ENCODE measurements around the gene REEP6. TPM values are rescaled to one million over a fixed set of nuclear protein-coding genes. Genes with fewer than 3 reads are reported as not detected.

The REEP6 gene
- 6.8 and 9.1 TPM in 2 replicates for polyA plus RNA-seq (2012; rRNA removed)
- polyA plus RNA-seq (2012; cell fraction: cytosol; rRNA removed) = 4.0 and 5.0 TPM in 2 replicates
- polyA plus RNA-seq (2012; cell fraction: nucleus; rRNA removed) = 5.8 and 6.7 TPM in 2 replicates

- CTCF ChIA-PET = interaction anchor here (0.5 to 3.7 kb wide), 7 partner anchors 12 to 248 kb away, joined by 3 to 23 read pairs (median 3); partner anchors contain the start of gene PLK5
- Histone ChIP-seq H3K36me3 (replicated peaks in 1 of 2; ENCODE audit: control insufficient read depth in 1 of 2, insufficient read depth in 2 of 2, low read length in 1 of 2) (no peaks in the 10 kb centered on the region), H3K79me2 (ENCODE audit: insufficient read depth) (no peaks in the 10 kb centered on the region), H3K9ac (peak within 1 kb of the TSS; percentile 70), H3K4me1 (ENCODE audit: control insufficient read depth in 1 of 2, insufficient read depth in 2 of 2, low read depth in 1 of 2, low read length in 1 of 2) (peaks cover 5 to 18% of the 10 kb centered on the region in 2 experiments; a peak in 2 of 4 replicates), H4K20me1 (ENCODE audit: insufficient read depth) (no peaks in the 10 kb centered on the region), H3K4me2 (peak within 1 kb of the TSS; percentile 93), H3K9me2 (no peaks in the 10 kb centered on the region), H3K4me3 (ENCODE audit: low read depth in 2 of 2, low read length in 1 of 2) (peak within 1 kb of the TSS; percentile 66 to 69), H3K27me3 (ENCODE audit: insufficient read depth) (no peaks in the 10 kb centered on the region), H3K9me3 (no peaks in the 10 kb centered on the region), H2AFZ (ENCODE audit: low read depth) (peak within 1 kb of the TSS; percentile 99), H3F3A (replicated peaks; ENCODE audit: insufficient read depth) (no peaks in the 10 kb centered on the region), H3K27ac (ENCODE audit: low read depth in 2 of 2, low read length in 1 of 2) (peak within 1 kb of the TSS; percentile 61 to 91; a peak in 3 of 4 replicates)
- 2% methylated on average over 13 of the region's 73 CpGs for WGBS (ENCODE audit: low lambda C conversion rate)
- no peak for TF ChIP-seq JUND (IDR thresholded peaks at IDR 0.05)
- TF ChIP-seq GABPA (IDR thresholded peaks at IDR 0.05; ENCODE audit: low read depth) = no peak
- TF ChIP-seq TEAD4 (IDR thresholded peaks at IDR 0.05; ENCODE audit: borderline replicate concordance, insufficient read depth) = no peak
- TF ChIP-seq, protein P1, sequence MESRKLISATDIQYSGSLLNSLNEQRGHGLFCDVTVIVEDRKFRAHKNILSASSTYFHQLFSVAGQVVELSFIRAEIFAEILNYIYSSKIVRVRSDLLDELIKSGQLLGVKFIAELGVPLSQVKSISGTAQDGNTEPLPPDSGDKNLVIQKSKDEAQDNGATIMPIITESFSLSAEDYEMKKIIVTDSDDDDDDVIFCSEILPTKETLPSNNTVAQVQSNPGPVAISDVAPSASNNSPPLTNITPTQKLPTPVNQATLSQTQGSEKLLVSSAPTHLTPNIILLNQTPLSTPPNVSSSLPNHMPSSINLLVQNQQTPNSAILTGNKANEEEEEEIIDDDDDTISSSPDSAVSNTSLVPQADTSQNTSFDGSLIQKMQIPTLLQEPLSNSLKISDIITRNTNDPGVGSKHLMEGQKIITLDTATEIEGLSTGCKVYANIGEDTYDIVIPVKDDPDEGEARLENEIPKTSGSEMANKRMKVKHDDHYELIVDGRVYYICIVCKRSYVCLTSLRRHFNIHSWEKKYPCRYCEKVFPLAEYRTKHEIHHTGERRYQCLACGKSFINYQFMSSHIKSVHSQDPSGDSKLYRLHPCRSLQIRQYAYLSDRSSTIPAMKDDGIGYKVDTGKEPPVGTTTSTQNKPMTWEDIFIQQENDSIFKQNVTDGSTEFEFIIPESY (IDR thresholded peaks at IDR 0.05; ENCODE audit: borderline replicate concordance, low read depth) = no peak
- TF ChIP-seq MXI1 (IDR thresholded peaks at IDR 0.05; ENCODE audit: low read depth, low read length) = peak; percentile 34; the same call in 1 of the 2 replicates
- TF ChIP-seq POLR2AphosphoS5 (IDR thresholded peaks at IDR 0.05; ENCODE audit: low read depth, low read length) = peak; percentile 52
- TF ChIP-seq NRF1 (IDR thresholded peaks at IDR 0.05; ENCODE audit: low read depth, low read length) = peak; percentile 55
- TF ChIP-seq FOXM1 (IDR thresholded peaks at IDR 0.05; ENCODE audit: low read depth) = no peak
- peak; percentile 83; the same call in 1 of the 2 replicates for TF ChIP-seq MAX (IDR thresholded peaks at IDR 0.05; ENCODE audit: low read depth)
- no peak for TF ChIP-seq CHD2 (IDR thresholded peaks at IDR 0.05; ENCODE audit: low read length, partially characterized antibody)
- DNase-seq = peak; percentile 48
- POLR2A ChIA-PET = interaction anchor here (0.9 to 1.4 kb wide), 2 partner anchors 20 to 35 kb away, joined by 3 to 5 read pairs; no protein-coding TSS in a partner anchor
Measured at GRCh38 chr19:1491114-1491848, at the start of gene REEP6. Gene REEP6, plus strand, starts transcription at chr19:1491181. Its CDS starts 89 bp downstream, at chr19:1491270.

GRCh38 chr19:1441677-1442438, 49.1 kb upstream of the REEP6 start:
- no peak overlapping the region for H3K9ac ChIP-seq
- TF ChIP-seq FOSL2 (IDR thresholded peaks at IDR 0.05; ENCODE audit: borderline replicate concordance, low read depth) (no peak), FOXJ3 (CRISPR knock-in tag; IDR thresholded peaks at IDR 0.05) (no peak), IRF3 (IDR thresholded peaks at IDR 0.05; ENCODE audit: low read depth, low read length) (no peak), USF1 (IDR thresholded peaks at IDR 0.05; ENCODE audit: borderline replicate concordance, low read depth) (no peak), CHD2 (IDR thresholded peaks at IDR 0.05; ENCODE audit: low read length, partially characterized antibody) (no peak), TAF1 (IDR thresholded peaks at IDR 0.05; ENCODE audit: borderline replicate concordance, low read depth, low read length) (no peak), SMC3 (IDR thresholded peaks at IDR 0.05; ENCODE audit: low read depth, low read length) (no peak), RXRA (IDR thresholded peaks at IDR 0.05; ENCODE audit: borderline replicate concordance, low read depth) (no peak), JUND (IDR thresholded peaks at IDR 0.05) (no peak), NRF1 (IDR thresholded peaks at IDR 0.05; ENCODE audit: low read depth, low read length) (no peak), TEAD4 (IDR thresholded peaks at IDR 0.05; ENCODE audit: borderline replicate concordance, insufficient read depth) (no peak), RFX5 (IDR thresholded peaks at IDR 0.05; ENCODE audit: low read length) (no peak)
- H3K4me3 ChIP-seq (ENCODE audit: low read depth in 2 of 2, low read length in 1 of 2) = no peak overlapping the region
- H3K9me3 ChIP-seq = no peaks in the 10 kb centered on the region
- 94% methylated on average over 17 of the region's 25 CpGs for WGBS (ENCODE audit: low lambda C conversion rate)
- peaks cover 27 to 36% of the 10 kb centered on the region in 2 experiments for H3K36me3 ChIP-seq (replicated peaks in 1 of 2; ENCODE audit: control insufficient read depth in 1 of 2, insufficient read depth in 2 of 2, low read length in 1 of 2)
- H3K4me1 ChIP-seq (ENCODE audit: control insufficient read depth in 1 of 2, insufficient read depth in 2 of 2, low read depth in 1 of 2, low read length in 1 of 2) = peaks cover 7 to 20% of the 10 kb centered on the region in 2 experiments; a peak in 3 of 4 replicates
- no peaks in the 10 kb centered on the region for H3K9me2 ChIP-seq
- no peak overlapping the region for H2AFZ ChIP-seq (ENCODE audit: low read depth)
- DNase-seq = no peak
- H3K79me2 ChIP-seq (ENCODE audit: insufficient read depth) = peaks cover 40% of the 10 kb centered on the region
- H3K27me3 ChIP-seq (ENCODE audit: insufficient read depth) = no peaks in the 10 kb centered on the region
- no peak overlapping the region for H3K4me2 ChIP-seq
- H3K27ac ChIP-seq (ENCODE audit: low read depth in 2 of 2, low read length in 1 of 2) = no peak overlapping the region; a peak in 1 of 4 replicates
- ChIA-PET CTCF (interaction anchor here (1.2 to 1.5 kb wide), 5 partner anchors 14 to 198 kb away, joined by 3 to 5 read pairs (median 4); no protein-coding TSS in a partner anchor), POLR2A (interaction anchor here (0.6 kb wide), 1 partner anchor 20 kb away, joined by 3 read pairs; no protein-coding TSS in a partner anchor)
- H3F3A ChIP-seq (replicated peaks; ENCODE audit: insufficient read depth) = peaks cover 65% of the 10 kb centered on the region
- H4K20me1 ChIP-seq (ENCODE audit: insufficient read depth) = peaks cover 65% of the 10 kb centered on the region

All from SK-N-SH (cell line).